HCT116 (cell line): ENCODE measurements around the gene ALB. TPM values are rescaled to one million over a fixed set of nuclear protein-coding genes. Genes with fewer than 3 reads are reported as not detected.

Experiments
- ATAC-seq: fragments of 200-7000 bp; cut with Tn5 transposase; 2 replicates; pipeline ENCODE4 v1.9.1; 2020; ENCODE audit warnings: mild to moderate bottlenecking, moderate library complexity
- BruUV-seq: library from RNA; stranded (reverse); fragments of 400-500 nt; replicated peaks from 2 replicates; lab custom pipeline; 2021; lab: Mats Ljungman, UMichigan
- CTCF ChIA-PET: fragments of 300-600 bp; sonication (Branson Sonifier 250); formaldehyde crosslinking; loops from one replicate; lab custom pipeline; 2021; ENCODE audit warnings: antibody characterized with exemption; lab: Charles Lee
- POLR2A ChIA-PET: fragments of 300-600, 350-600 bp; sonication (Branson Sonifier 250); formaldehyde crosslinking; loops from one replicate; lab custom pipeline; 2021; ENCODE audit warnings: antibody characterized with exemption; lab: Charles Lee
- RAD21 ChIA-PET, 2 experiments: fragments of 300-600 bp; sonication (Branson Sonifier 250); formaldehyde crosslinking; loops; one replicate each; lab custom pipeline; 2023; ENCODE audit warnings: low total read pairs in 2 of 2; ENCODE audit not compliant: uncharacterized antibody in 2 of 2, unreplicated experiment in 2 of 2, low non-redundant PET in 1 of 2; lab: Charles Lee
- DNase-seq: peaks from one replicate; pipeline ENCODE4 v3.0.0-alpha.2; 2010; ENCODE audit warnings: low read depth, low spot score
- H2AFZ ChIP-seq: fragments of 200-600 bp; shearing (Covaris generic), sonication (generic); 2 replicates; pipeline ENCODE4 v1.6.1; 2017; ENCODE audit warnings: low read depth, mixed run types, mixed read lengths, antibody characterized with exemption, low read length; ENCODE audit not compliant: poor library complexity, severe bottlenecking
- H3K27ac ChIP-seq: 2 replicates; pipeline ENCODE4 v1.5.1; 2012; ENCODE audit warnings: low read depth, low read length
- H3K27me3 ChIP-seq: fragments of 200-600 bp; sonication (generic); 2 replicates; pipeline ENCODE4 v1.6.1; 2016; ENCODE audit warnings: mixed run types, low read length, mixed read lengths; ENCODE audit not compliant: insufficient read depth
- H3K36me3 ChIP-seq, 2 experiments: fragments of 200-500 bp in 1 of 2; fragments of 200-600 bp in 1 of 2; sonication (Bioruptor generic) in 1 of 2; sonication (generic) in 1 of 2; 2 replicates each; pipeline versions ENCODE4 v1.5.1 to v1.6.1; 2014 to 2016; ENCODE audit warnings: low read length in 2 of 2, inconsistent platforms in 1 of 2, mixed read lengths in 1 of 2, mixed run types in 1 of 2; ENCODE audit not compliant: insufficient read depth in 2 of 2, control insufficient read depth in 1 of 2
- H3K4me1 ChIP-seq, 2 experiments: fragments of 200-600 bp in 1 of 2; sonication (generic) in 1 of 2; 2 replicates each; pipeline versions ENCODE4 v1.5.1 to v1.6.1; 2012 to 2017; ENCODE audit warnings: low read length in 2 of 2, inconsistent platforms in 1 of 2, mild to moderate bottlenecking in 1 of 2, mixed read lengths in 1 of 2, mixed run types in 1 of 2, moderate library complexity in 1 of 2; ENCODE audit not compliant: insufficient read depth in 2 of 2, control insufficient read depth in 1 of 2
- H3K4me2 ChIP-seq: fragments of 200-600 bp; sonication (generic); 2 replicates; pipeline ENCODE4 v1.6.1; 2017; ENCODE audit warnings: mixed run types, low read length, mixed read lengths
- H3K4me3 ChIP-seq, 2 experiments: fragments of 200-600 bp in 1 of 2; sonication (generic) in 1 of 2; replicated peaks in 1 of 2; 2 replicates each; pipeline ENCODE4 v1.5.1; 2011 to 2016; ENCODE audit warnings: low read length in 2 of 2, control low read depth in 1 of 2, low read depth in 1 of 2, mild to moderate bottlenecking in 1 of 2, mixed read lengths in 1 of 2, mixed run types in 1 of 2
- H3K79me2 ChIP-seq: fragments of 200-600 bp; sonication (generic); 2 replicates; pipeline ENCODE4 v1.6.1; 2017; ENCODE audit warnings: mild to moderate bottlenecking, mixed run types, low read length, moderate library complexity, mixed read lengths; ENCODE audit not compliant: insufficient read depth
- H3K9ac ChIP-seq: fragments of 200-600 bp; sonication (generic); 2 replicates; pipeline ENCODE4 v1.6.1; 2016; ENCODE audit warnings: low read length, mixed read lengths
- H3K9me2 ChIP-seq: fragments of 200-600 bp; sonication (generic), shearing (Covaris generic); 2 replicates; pipeline ENCODE4 v1.6.1; 2017; ENCODE audit warnings: mixed run types, mild to moderate bottlenecking, moderate library complexity; ENCODE audit not compliant: insufficient read depth
- H3K9me3 ChIP-seq, 2 experiments: fragments of 200-500 bp in 1 of 2; fragments of 200-600 bp in 1 of 2; sonication (Bioruptor generic) in 1 of 2; sonication (generic) in 1 of 2; 2 replicates each; pipeline ENCODE4 v1.6.1; 2014 to 2017; ENCODE audit warnings: low read length in 2 of 2, mixed read lengths in 2 of 2, inconsistent platforms in 1 of 2, low read depth in 1 of 2, mild to moderate bottlenecking in 1 of 2, mixed run types in 1 of 2, moderate library complexity in 1 of 2; ENCODE audit not compliant: control insufficient read depth in 1 of 2, insufficient read depth in 1 of 2
- H4K20me1 ChIP-seq: fragments of 200-600 bp; sonication (generic), shearing (Covaris generic); 2 replicates; pipeline ENCODE4 v1.6.1; 2017; ENCODE audit warnings: mixed run types, mild to moderate bottlenecking, moderate library complexity; ENCODE audit not compliant: insufficient read depth
- CBX3 ChIP-seq: IDR thresholded peaks from 2 replicates; pipeline ENCODE4 v1.6.1; 2012; ENCODE audit warnings: low read depth
- CEBPB ChIP-seq: IDR thresholded peaks from 2 replicates; pipeline ENCODE4 v1.6.1; 2012; ENCODE audit warnings: low read depth
- ELF1 ChIP-seq: IDR thresholded peaks from 2 replicates; pipeline ENCODE4 v1.6.1; 2012; ENCODE audit warnings: low read depth, borderline replicate concordance
- EZH2 ChIP-seq: fragments of 200-600 bp; sonication (generic); IDR thresholded peaks from 2 replicates; pipeline ENCODE4 v1.6.1; 2017; ENCODE audit warnings: antibody characterized with exemption, mixed run types
- EZH2phosphoT487 ChIP-seq: fragments of 200-600 bp; IDR thresholded peaks from 2 replicates; pipeline ENCODE4 v1.6.1; 2018; ENCODE audit warnings: antibody characterized with exemption, borderline replicate concordance
- JUND ChIP-seq: IDR thresholded peaks from 2 replicates; pipeline ENCODE4 v1.6.1; 2012
- POLR2A ChIP-seq: IDR thresholded peaks from 2 replicates; pipeline ENCODE4 v1.7.0; 2011; ENCODE audit warnings: borderline replicate concordance; ENCODE audit not compliant: insufficient read depth, insufficient read length; ENCODE audit errors: extremely low read depth
- RAD21 ChIP-seq: IDR thresholded peaks from 2 replicates; pipeline ENCODE4 v1.6.1; 2012; ENCODE audit warnings: low read depth, mild to moderate bottlenecking
- SIN3A ChIP-seq: IDR thresholded peaks from 2 replicates; pipeline ENCODE4 v1.6.1; 2012; ENCODE audit warnings: low read depth
- SP1 ChIP-seq: IDR thresholded peaks from 2 replicates; pipeline ENCODE4 v1.6.1; 2012; ENCODE audit warnings: low read depth
- TCF7L2 ChIP-seq: IDR thresholded peaks from 2 replicates; pipeline ENCODE4 v1.7.0; 2011; ENCODE audit warnings: borderline replicate concordance, inconsistent platforms; ENCODE audit not compliant: insufficient read depth, insufficient read length; ENCODE audit errors: extremely low read depth
- ZNF274 ChIP-seq: fragments of 200-500 bp; sonication (Bioruptor generic); IDR thresholded peaks from 2 replicates; pipeline ENCODE4 v1.6.1; 2014; ENCODE audit warnings: mild to moderate bottlenecking, low read depth, low read length, inconsistent platforms
- intact Hi-C: fragments of 100-400 bp; cut with micrococcal nuclease; formaldehyde crosslinking; loops from 2 replicates; pipeline ENCODE4 v1.10.0; 2022
- total RNA-seq: library from RNA; stranded (reverse); gene quantifications from one replicate; pipeline ENCODE4 v1.2.1, GENCODE V29; 2021; ENCODE audit not compliant: unreplicated experiment
- TF ChIP-seq, protein P1 (sequence below): IDR thresholded peaks from 2 replicates; pipeline ENCODE4 v1.6.1; 2012; ENCODE audit warnings: low read depth

The ALB gene
- total RNA-seq, 1 experiment from 2014 or later = 26.7 TPM

DNA sequence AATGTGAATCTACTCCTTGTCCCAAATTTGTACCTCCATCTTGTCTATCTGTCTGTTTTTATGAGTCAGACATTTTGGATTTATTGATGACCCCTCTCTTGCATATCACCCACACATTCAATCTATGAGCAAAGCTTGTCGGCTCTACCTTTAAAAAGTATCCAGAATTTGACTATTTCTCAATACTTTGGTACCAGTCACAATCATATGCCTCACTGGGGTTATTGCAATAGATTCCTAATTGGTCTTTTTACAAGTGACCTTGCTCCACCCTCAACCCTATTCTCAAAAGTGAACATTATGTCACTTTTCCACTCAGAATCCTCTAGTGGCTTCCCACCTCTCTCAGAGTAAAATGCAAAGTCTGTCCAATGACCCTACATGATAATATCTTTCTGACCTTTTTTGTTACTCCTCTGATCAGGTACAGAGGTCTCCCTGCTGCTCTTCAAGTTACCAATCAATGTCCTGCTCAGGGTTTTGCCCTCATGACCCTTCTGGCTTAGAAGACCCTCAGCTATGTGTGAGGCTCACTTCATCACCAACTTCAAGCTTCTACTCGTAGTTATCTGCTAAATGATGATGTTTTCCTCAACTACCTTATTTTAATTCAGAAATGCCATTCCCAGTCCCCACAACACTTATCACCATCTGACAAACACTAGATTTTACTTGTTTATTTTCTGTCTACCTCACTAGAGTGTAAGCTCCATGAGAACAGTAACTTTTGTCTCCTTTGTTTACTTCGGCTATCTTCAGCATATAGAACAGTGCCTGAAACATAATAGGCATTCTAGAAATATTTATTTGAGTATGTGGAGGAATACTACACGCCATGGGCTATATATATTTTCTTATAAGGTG lies 54.3 kb downstream of the ALB start:
- Histone ChIP-seq H3K4me1 (no peaks in the 10 kb centered on the region), H3K27me3 (no peaks in the 10 kb centered on the region), H3K79me2 (no peaks in the 10 kb centered on the region), H3K4me3 (no peak overlapping the region), H3K9me2 (no peaks in the 10 kb centered on the region), H3K9ac (no peak overlapping the region), H3K36me3 (no peaks in the 10 kb centered on the region), H2AFZ (no peak overlapping the region), H4K20me1 (no peaks in the 10 kb centered on the region), H3K4me2 (no peak overlapping the region), H3K27ac (no peak overlapping the region), H3K9me3 (no peaks in the 10 kb centered on the region)
- ChIA-PET CTCF (interaction anchor here (3.6 kb wide), 1 partner anchor 13 kb away, joined by 17 read pairs; no protein-coding TSS in a partner anchor), POLR2A (no interaction called here), RAD21 (no interaction called here)
- TF ChIP-seq SIN3A = no peak
- TF ChIP-seq, protein P1, sequence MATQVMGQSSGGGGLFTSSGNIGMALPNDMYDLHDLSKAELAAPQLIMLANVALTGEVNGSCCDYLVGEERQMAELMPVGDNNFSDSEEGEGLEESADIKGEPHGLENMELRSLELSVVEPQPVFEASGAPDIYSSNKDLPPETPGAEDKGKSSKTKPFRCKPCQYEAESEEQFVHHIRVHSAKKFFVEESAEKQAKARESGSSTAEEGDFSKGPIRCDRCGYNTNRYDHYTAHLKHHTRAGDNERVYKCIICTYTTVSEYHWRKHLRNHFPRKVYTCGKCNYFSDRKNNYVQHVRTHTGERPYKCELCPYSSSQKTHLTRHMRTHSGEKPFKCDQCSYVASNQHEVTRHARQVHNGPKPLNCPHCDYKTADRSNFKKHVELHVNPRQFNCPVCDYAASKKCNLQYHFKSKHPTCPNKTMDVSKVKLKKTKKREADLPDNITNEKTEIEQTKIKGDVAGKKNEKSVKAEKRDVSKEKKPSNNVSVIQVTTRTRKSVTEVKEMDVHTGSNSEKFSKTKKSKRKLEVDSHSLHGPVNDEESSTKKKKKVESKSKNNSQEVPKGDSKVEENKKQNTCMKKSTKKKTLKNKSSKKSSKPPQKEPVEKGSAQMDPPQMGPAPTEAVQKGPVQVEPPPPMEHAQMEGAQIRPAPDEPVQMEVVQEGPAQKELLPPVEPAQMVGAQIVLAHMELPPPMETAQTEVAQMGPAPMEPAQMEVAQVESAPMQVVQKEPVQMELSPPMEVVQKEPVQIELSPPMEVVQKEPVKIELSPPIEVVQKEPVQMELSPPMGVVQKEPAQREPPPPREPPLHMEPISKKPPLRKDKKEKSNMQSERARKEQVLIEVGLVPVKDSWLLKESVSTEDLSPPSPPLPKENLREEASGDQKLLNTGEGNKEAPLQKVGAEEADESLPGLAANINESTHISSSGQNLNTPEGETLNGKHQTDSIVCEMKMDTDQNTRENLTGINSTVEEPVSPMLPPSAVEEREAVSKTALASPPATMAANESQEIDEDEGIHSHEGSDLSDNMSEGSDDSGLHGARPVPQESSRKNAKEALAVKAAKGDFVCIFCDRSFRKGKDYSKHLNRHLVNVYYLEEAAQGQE = no peak
- intact Hi-C loops = no loop called here
- no TSS peak for BruUV-seq
- ATAC-seq (no peak), DNase-seq (no peak)

DNA sequence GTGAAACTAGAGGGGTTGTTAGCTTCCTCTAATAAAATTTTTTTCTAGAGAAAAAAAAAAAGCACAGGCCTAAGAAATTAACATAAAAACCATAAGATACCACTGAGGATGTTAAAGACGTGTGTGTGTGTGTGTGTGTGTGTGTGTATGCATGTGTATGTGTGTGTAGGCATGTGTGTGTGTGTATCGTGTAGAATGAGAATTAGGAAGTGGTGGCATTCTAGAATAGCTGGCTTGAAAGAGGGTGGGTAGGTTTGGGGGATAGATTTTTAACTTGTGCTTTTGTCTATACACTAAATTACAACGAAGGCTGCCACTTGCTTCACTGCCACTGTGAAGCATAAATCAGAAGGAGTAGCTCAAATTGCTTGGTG lies 54.9 kb downstream of the ALB start:
- intact Hi-C loops = no loop called here
- POLR2A ChIA-PET = no interaction called here
- no peak for DNase-seq
- no peak overlapping the region for H3K27ac ChIP-seq
- CTCF ChIA-PET = interaction anchor here (3.6 kb wide), 1 partner anchor 13 kb away, joined by 17 read pairs; no protein-coding TSS in a partner anchor
- no peak overlapping the region for H3K9ac ChIP-seq
- no peaks in the 10 kb centered on the region for H3K27me3 ChIP-seq
- H3K4me2 ChIP-seq = no peak overlapping the region
- H4K20me1 ChIP-seq = no peaks in the 10 kb centered on the region
- H3K79me2 ChIP-seq = no peaks in the 10 kb centered on the region
- no peak overlapping the region for H2AFZ ChIP-seq
- H3K36me3 ChIP-seq = no peaks in the 10 kb centered on the region
- no TSS peak for BruUV-seq
- RAD21 ChIA-PET = no interaction called here
- no peaks in the 10 kb centered on the region for H3K9me3 ChIP-seq
- no peak for ATAC-seq
- no peaks in the 10 kb centered on the region for H3K4me1 ChIP-seq
- no peaks in the 10 kb centered on the region for H3K9me2 ChIP-seq
- H3K4me3 ChIP-seq = no peak overlapping the region
- TF ChIP-seq, protein P1 = no peak
- TF ChIP-seq JUND (no peak), CBX3 (no peak), TCF7L2 (no peak), RAD21 (no peak), CEBPB (no peak), POLR2A (no peak), EZH2 (no peak), ZNF274 (no peak), SIN3A (no peak), ELF1 (no peak), EZH2phosphoT487 (no peak), SP1 (no peak)
